ENCODE measurements around the gene PHLDB1.
"Not testable (repeated sequence)": the region's sequence is repeated elsewhere in the genome, so short reads cannot be mapped to it uniquely, and the experiment has no call there.

PHLDB1 gene

GRCh38 chr11:118607401-118608359, at the start of gene PHLDB1:
PHLDB1 (plus strand) TSS chr11:118607615; CDS start chr11:118613837, 6,222 bp downstream.
- DNase-seq = peak; percentile 24

- no peak for DNase-seq
These were observed 46.6 kb upstream of the PHLDB1 start for GRCh38 chr11:118560806-118561205.

GRCh38 chr11:118565051-118565450, 42.4 kb upstream of the PHLDB1 start:
- no peak for DNase-seq

- DNase-seq = no peak
These were observed 37.7 kb upstream of the PHLDB1 start for GRCh38 chr11:118569670-118570069.

- no peak for DNase-seq
These were observed 36.6 kb upstream of the PHLDB1 start for GRCh38 chr11:118570787-118571186.

- DNase-seq = not testable (repeated sequence)
These were observed 35.7 kb upstream of the PHLDB1 start for GRCh38 chr11:118571701-118572060.

- DNase-seq = peak; percentile 33
These were observed 35.1 kb upstream of the PHLDB1 start, which contains the start of gene ARCN1 for GRCh38 chr11:118572061-118572980. ARCN1 (plus strand) TSS chr11:118572409; CDS start chr11:118572548, 139 bp downstream.

- DNase-seq = no peak
These were observed 34.3 kb upstream of the PHLDB1 start for GRCh38 chr11:118572981-118573550.

- DNase-seq = no peak
These were observed 32.8 kb upstream of the PHLDB1 start for GRCh38 chr11:118574636-118575035.

GRCh38 chr11:118577995-118578394, 29.4 kb upstream of the PHLDB1 start:
- not testable (repeated sequence) for DNase-seq

- DNase-seq = no peak
These were observed 26.4 kb upstream of the PHLDB1 start for GRCh38 chr11:118581057-118581456.

- DNase-seq = no peak
These were observed 19.5 kb upstream of the PHLDB1 start for GRCh38 chr11:118587952-118588351.

- no peak for DNase-seq
These were observed 14.6 kb upstream of the PHLDB1 start for GRCh38 chr11:118592616-118593367.

GRCh38 chr11:118594984-118595383, 12.4 kb upstream of the PHLDB1 start:
- not testable (repeated sequence) for DNase-seq

- DNase-seq = no peak
These were observed 10.9 kb upstream of the PHLDB1 start for GRCh38 chr11:118596224-118597146.

- DNase-seq = no peak
These were observed 9.9 kb upstream of the PHLDB1 start for GRCh38 chr11:118597556-118597955.

GRCh38 chr11:118602331-118602730, 5.1 kb upstream of the PHLDB1 start:
- no peak for DNase-seq

GRCh38 chr11:118603709-118604108, 3.7 kb upstream of the PHLDB1 start:
- not testable (repeated sequence) for DNase-seq

GRCh38 chr11:118604566-118604965, 2.8 kb upstream of the PHLDB1 start:
- DNase-seq = no peak

- no peak for DNase-seq
These were observed 2.1 kb upstream of the PHLDB1 start for GRCh38 chr11:118605116-118605867.

Data from T1000 (cell line).